Measurements from ENCODE around the gene ZNF248. TPM values are rescaled to one million over a fixed set of nuclear protein-coding genes. Genes with fewer than 3 reads are reported as not detected.

The ZNF248 gene
- total RNA-seq, 2 experiments from 2014 or later = 3.2 to 3.4 TPM

DNA sequence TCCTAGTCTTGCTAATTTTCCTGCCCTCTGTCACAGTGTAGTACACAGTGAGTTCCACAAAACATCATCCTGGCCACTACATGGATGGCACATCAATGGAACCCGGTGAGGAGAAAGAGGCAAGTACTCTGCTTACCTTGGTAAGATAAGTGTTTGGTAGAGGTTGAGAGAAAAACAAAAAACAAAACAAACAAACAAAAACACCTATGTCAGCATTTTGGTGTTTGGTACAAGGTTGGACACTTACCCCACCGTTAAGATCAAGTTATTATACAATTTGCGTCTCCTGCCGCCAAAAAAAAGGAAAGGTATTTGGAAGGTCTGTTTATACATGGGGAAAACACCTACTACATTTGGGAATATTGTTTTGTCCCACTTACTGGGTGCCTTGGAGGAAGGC lies 72.7 kb downstream of the ZNF248 start:
- no peaks in the 10 kb centered on the region for H3K27me3 Mint-ChIP-seq
- H3K27me3 ChIP-seq (ENCODE audit: control insufficient read depth in 1 of 2, insufficient read depth in 2 of 2, low read length in 2 of 2) = no peaks in the 10 kb centered on the region
- no peak overlapping the region for H3K27ac ChIP-seq (ENCODE audit: low read depth in 1 of 2, low read length in 2 of 2)
- peaks cover 53% of the 10 kb centered on the region for H3K36me3 Mint-ChIP-seq (ENCODE audit: low read depth)
- intact Hi-C loops (cut with DNase I, micrococcal nuclease) = no loop called here
- ChIA-PET CTCF (no interaction called here), POLR2A (no interaction called here)
- no peak overlapping the region for H3K4me3 ChIP-seq (ENCODE audit: low read length)
- no peaks in the 10 kb centered on the region for H3K36me3 ChIP-seq (ENCODE audit: insufficient read depth, low read length)
- TF ChIP-seq, protein P1, sequence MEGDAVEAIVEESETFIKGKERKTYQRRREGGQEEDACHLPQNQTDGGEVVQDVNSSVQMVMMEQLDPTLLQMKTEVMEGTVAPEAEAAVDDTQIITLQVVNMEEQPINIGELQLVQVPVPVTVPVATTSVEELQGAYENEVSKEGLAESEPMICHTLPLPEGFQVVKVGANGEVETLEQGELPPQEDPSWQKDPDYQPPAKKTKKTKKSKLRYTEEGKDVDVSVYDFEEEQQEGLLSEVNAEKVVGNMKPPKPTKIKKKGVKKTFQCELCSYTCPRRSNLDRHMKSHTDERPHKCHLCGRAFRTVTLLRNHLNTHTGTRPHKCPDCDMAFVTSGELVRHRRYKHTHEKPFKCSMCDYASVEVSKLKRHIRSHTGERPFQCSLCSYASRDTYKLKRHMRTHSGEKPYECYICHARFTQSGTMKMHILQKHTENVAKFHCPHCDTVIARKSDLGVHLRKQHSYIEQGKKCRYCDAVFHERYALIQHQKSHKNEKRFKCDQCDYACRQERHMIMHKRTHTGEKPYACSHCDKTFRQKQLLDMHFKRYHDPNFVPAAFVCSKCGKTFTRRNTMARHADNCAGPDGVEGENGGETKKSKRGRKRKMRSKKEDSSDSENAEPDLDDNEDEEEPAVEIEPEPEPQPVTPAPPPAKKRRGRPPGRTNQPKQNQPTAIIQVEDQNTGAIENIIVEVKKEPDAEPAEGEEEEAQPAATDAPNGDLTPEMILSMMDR (IDR thresholded peaks at IDR 0.05) = no peak
- no peaks in the 10 kb centered on the region for H3K4me1 ChIP-seq (ENCODE audit: insufficient read depth, low read length)
- peaks cover 14% of the 10 kb centered on the region for H3K9me3 Mint-ChIP-seq
- no peak overlapping the region for H3K4me3 Mint-ChIP-seq
- peaks cover 22 to 38% of the 10 kb centered on the region in 2 experiments for H3K9me3 ChIP-seq (ENCODE audit: control insufficient read depth in 1 of 2, insufficient read depth in 1 of 2, low read length in 2 of 2)
- H3K27ac Mint-ChIP-seq = no peak overlapping the region
- no peaks in the 10 kb centered on the region for H3K4me1 Mint-ChIP-seq (ENCODE audit: low read depth)
- no peak for DNase-seq
- ATAC-seq (ENCODE audit: poor library complexity) = no peak

DNA sequence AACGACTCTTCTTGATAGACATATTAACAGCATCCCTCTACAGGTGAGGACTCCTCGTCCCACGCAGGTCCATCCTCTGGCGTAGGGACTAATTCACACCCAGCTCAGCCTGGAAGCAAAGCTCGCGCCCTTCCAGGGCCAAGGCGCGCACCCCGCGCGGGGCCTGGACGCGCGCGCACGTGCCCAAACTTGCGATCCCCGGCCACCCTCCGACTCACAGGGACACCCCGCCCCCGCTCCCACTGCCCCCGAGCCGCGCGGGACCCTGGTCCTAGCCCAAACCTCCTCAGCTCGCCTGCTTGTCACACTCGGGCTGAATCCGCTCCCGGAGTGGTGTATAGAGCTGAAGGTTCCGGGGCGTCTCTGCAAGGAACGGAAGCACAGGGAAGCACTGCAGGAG lies 76.9 kb downstream of the ZNF248 start:
- H3K36me3 ChIP-seq (ENCODE audit: insufficient read depth, low read length) = no peaks in the 10 kb centered on the region
- ChIA-PET POLR2A (no interaction called here), CTCF (no interaction called here)
- no peak overlapping the region for H3K27ac ChIP-seq (ENCODE audit: low read depth in 1 of 2, low read length in 2 of 2)
- ATAC-seq (ENCODE audit: poor library complexity) (no peak), DNase-seq (no peak)
- no peaks in the 10 kb centered on the region for H3K4me1 ChIP-seq (ENCODE audit: insufficient read depth, low read length)
- Mint-ChIP-seq H3K4me1 (ENCODE audit: low read depth) (no peaks in the 10 kb centered on the region), H3K27me3 (no peaks in the 10 kb centered on the region), H3K9me3 (peaks cover 11% of the 10 kb centered on the region), H3K36me3 (ENCODE audit: low read depth) (peaks cover 35% of the 10 kb centered on the region), H3K27ac (no peak overlapping the region), H3K4me3 (no peak overlapping the region)
- no peak overlapping the region for H3K4me3 ChIP-seq (ENCODE audit: low read length)
- intact Hi-C loops (cut with DNase I, micrococcal nuclease) = no loop called here
- H3K27me3 ChIP-seq (ENCODE audit: control insufficient read depth in 1 of 2, insufficient read depth in 2 of 2, low read length in 2 of 2) = no peaks in the 10 kb centered on the region
- peaks cover 14 to 35% of the 10 kb centered on the region in 2 experiments for H3K9me3 ChIP-seq (ENCODE audit: control insufficient read depth in 1 of 2, insufficient read depth in 1 of 2, low read length in 2 of 2)
- TF ChIP-seq, protein P1 (IDR thresholded peaks at IDR 0.05) = no peak

DNA sequence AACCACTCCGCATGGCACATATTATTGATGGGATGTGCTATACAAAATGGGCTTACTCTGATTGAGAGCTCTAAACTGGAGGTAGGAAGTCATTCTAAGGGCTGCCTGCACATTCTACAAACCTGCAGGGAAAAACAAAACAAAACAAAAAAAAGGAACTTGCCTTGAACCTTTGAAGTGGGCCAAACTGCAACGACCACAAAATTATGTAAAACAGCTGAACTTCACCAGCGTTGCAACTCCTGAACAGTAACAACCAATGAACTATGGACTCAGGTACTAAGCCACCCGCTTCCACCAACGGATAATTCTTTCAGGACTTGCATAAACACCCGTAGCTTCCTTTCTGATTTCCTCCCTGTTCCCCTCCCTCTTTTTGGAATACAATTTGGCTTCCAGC lies 80.4 kb downstream of the ZNF248 start:
- intact Hi-C loops (cut with DNase I, micrococcal nuclease) = no loop called here
- H3K4me1 Mint-ChIP-seq (ENCODE audit: low read depth) = no peaks in the 10 kb centered on the region
- Histone ChIP-seq H3K27ac (ENCODE audit: low read depth in 1 of 2, low read length in 2 of 2) (no peak overlapping the region), H3K9me3 (ENCODE audit: control insufficient read depth in 1 of 2, insufficient read depth in 1 of 2, low read length in 2 of 2) (peaks cover 8 to 18% of the 10 kb centered on the region in 2 experiments), H3K4me1 (ENCODE audit: insufficient read depth, low read length) (no peaks in the 10 kb centered on the region), H3K4me3 (ENCODE audit: low read length) (no peak overlapping the region), H3K27me3 (ENCODE audit: control insufficient read depth in 1 of 2, insufficient read depth in 2 of 2, low read length in 2 of 2) (no peaks in the 10 kb centered on the region), H3K36me3 (ENCODE audit: insufficient read depth, low read length) (no peaks in the 10 kb centered on the region)
- CTCF ChIA-PET = no interaction called here
- no peak for DNase-seq
- peaks cover 10% of the 10 kb centered on the region for H3K36me3 Mint-ChIP-seq (ENCODE audit: low read depth)
- no peaks in the 10 kb centered on the region for H3K27me3 Mint-ChIP-seq
- ATAC-seq (ENCODE audit: poor library complexity) = no peak
- H3K27ac Mint-ChIP-seq = no peak overlapping the region
- H3K4me3 Mint-ChIP-seq = no peak overlapping the region
- TF ChIP-seq, protein P1 (IDR thresholded peaks at IDR 0.05) = no peak
- POLR2A ChIA-PET = no interaction called here
- peaks cover 4% of the 10 kb centered on the region for H3K9me3 Mint-ChIP-seq

Data from CD4-positive, alpha-beta T cell (primary cell).